ENCODE measurements around the gene ZNF615.
"Not testable (repeated sequence)": the region's sequence is repeated elsewhere in the genome, so short reads cannot be mapped to it uniquely, and the experiment has no call there.

DNA sequence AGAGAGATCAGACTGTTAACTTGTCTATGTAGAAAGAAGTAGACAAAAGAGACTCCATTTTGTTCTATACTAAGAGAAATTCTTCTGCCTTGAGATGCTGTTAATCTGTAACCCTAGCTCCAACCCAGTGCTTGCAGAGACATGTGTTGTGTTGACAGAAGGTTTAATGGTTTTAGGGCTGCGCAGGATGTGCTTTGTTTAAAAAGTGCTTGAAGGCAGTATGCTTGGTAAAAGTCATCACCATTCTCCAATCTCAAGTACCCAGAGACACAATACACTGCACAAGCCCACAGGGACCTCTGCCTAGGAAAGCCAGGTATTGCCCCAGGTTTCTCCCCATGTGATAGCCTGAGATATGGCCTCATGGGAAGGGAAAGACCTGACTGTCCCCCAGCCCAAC is 43.7 kb upstream of the ZNF615 start:
- TF ChIP-seq, protein P1, sequence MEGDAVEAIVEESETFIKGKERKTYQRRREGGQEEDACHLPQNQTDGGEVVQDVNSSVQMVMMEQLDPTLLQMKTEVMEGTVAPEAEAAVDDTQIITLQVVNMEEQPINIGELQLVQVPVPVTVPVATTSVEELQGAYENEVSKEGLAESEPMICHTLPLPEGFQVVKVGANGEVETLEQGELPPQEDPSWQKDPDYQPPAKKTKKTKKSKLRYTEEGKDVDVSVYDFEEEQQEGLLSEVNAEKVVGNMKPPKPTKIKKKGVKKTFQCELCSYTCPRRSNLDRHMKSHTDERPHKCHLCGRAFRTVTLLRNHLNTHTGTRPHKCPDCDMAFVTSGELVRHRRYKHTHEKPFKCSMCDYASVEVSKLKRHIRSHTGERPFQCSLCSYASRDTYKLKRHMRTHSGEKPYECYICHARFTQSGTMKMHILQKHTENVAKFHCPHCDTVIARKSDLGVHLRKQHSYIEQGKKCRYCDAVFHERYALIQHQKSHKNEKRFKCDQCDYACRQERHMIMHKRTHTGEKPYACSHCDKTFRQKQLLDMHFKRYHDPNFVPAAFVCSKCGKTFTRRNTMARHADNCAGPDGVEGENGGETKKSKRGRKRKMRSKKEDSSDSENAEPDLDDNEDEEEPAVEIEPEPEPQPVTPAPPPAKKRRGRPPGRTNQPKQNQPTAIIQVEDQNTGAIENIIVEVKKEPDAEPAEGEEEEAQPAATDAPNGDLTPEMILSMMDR (IDR thresholded peaks at IDR 0.05 in 8 of 11, conservative IDR thresholded peaks at IDR 0.05 in 3 of 11): not testable (repeated sequence)
- not testable (repeated sequence) for TF ChIP-seq POLR2A, POLR2AphosphoS5 (IDR thresholded peaks at IDR 0.05)

All from spleen (tissue), 7 donors.